Esophagus muscularis mucosa (tissue), 3 donors: ENCODE results near the gene FYCO1.

Experiments used
- POLR2AphosphoS5 ChIP-seq, 2 donors: sonication (generic); formaldehyde crosslinking; IDR thresholded peaks; one replicate each; pipeline ENCODE4 v1.6.1; 2017; ENCODE audit warnings: antibody characterized with exemption in 2 of 2
- TF ChIP-seq, protein P1 (sequence below), 3 experiments: fragments of 200-600 bp in 2 of 3; fragments of 450-650 bp in 1 of 3; sonication (generic) in 2 of 3; IDR thresholded peaks; one replicate each; pipeline ENCODE4 v1.5.1; 2017 to 2019; ENCODE audit warnings: antibody characterized with exemption in 3 of 3, mild to moderate bottlenecking in 2 of 3, moderate library complexity in 1 of 3

DNA sequence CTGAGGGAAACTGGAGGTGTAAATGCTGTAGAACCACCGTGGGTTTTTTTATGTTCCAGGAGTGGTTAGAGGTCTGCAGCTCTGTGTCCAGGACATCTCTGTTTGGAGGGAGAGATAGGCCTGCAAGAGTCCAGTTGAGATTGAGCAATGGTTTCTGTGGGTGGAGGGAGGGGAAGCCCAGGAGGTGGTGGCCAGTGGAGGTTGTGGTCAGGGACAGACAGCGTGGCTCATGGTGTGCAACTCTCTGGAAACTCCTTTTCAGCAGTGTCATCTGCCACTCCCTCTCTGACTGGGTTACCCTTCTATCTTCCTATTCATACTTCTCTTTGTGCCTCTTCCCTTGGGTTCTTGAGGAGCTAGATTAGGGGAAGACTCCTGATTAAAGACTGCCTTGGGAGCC, 22.1 kb upstream of the FYCO1 start:
- TF ChIP-seq POLR2AphosphoS5 (IDR thresholded peaks at IDR 0.05): no peak
- TF ChIP-seq, protein P1, sequence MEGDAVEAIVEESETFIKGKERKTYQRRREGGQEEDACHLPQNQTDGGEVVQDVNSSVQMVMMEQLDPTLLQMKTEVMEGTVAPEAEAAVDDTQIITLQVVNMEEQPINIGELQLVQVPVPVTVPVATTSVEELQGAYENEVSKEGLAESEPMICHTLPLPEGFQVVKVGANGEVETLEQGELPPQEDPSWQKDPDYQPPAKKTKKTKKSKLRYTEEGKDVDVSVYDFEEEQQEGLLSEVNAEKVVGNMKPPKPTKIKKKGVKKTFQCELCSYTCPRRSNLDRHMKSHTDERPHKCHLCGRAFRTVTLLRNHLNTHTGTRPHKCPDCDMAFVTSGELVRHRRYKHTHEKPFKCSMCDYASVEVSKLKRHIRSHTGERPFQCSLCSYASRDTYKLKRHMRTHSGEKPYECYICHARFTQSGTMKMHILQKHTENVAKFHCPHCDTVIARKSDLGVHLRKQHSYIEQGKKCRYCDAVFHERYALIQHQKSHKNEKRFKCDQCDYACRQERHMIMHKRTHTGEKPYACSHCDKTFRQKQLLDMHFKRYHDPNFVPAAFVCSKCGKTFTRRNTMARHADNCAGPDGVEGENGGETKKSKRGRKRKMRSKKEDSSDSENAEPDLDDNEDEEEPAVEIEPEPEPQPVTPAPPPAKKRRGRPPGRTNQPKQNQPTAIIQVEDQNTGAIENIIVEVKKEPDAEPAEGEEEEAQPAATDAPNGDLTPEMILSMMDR (IDR thresholded peaks at IDR 0.05): no peak
